AG04450 (cell line): Measurements from ENCODE around the gene KCNJ11. TPM values are rescaled to one million over a fixed set of nuclear protein-coding genes. Genes with fewer than 3 reads are reported as not detected.
"Not testable (repeated sequence)": the region's sequence is repeated elsewhere in the genome, so short reads cannot be mapped to it uniquely, and the experiment has no call there.

Experiments
- CTCF ChIA-PET: fragments of 300-600, 350-600 bp; formaldehyde crosslinking; extraction: SDS; loops from one replicate; lab custom pipeline; 2022; ENCODE audit warnings: antibody characterized with exemption, inconsistent platforms; lab: Charles Lee
- POLR2A ChIA-PET: fragments of 350-600 bp; formaldehyde crosslinking; extraction: SDS; loops from one replicate; lab custom pipeline; 2021; ENCODE audit warnings: antibody characterized with exemption, inconsistent platforms; lab: Yijun Ruan, JAX
- DNase-seq: peaks from one replicate; pipeline ENCODE4 v3.0.0-alpha.2; 2011; ENCODE audit warnings: low read depth, low spot score
- H3K27ac ChIP-seq: one replicate; pipeline ENCODE4 v1.5.1; 2012; ENCODE audit warnings: low read depth, low read length, control low read depth
- H3K27me3 ChIP-seq: one replicate; pipeline ENCODE4 v1.6.0; 2012; ENCODE audit warnings: low read length; ENCODE audit not compliant: control insufficient read depth, insufficient read depth
- H3K4me3 ChIP-seq: 2 replicates; pipeline ENCODE4 v1.5.1; 2011; ENCODE audit warnings: mild to moderate bottlenecking, low read depth, low read length, control low read depth
- H3K9me3 ChIP-seq: 2 replicates; pipeline ENCODE4 v1.5.1; 2012; ENCODE audit warnings: low read length; ENCODE audit not compliant: control insufficient read depth, insufficient read depth
- CTCF ChIP-seq: IDR thresholded peaks from 2 replicates; pipeline ENCODE4 v1.5.1; 2011; ENCODE audit warnings: low read depth, low read length, control low read depth, inconsistent platforms
- polyA plus RNA-seq: library from polyadenylated mRNA; depleted of rRNA; stranded (reverse); fragments of >200 nt; gene quantifications from 2 replicates; pipeline ENCODE4 v1.2.3, GENCODE V29; 2011

The KCNJ11 gene
- polyA plus RNA-seq, 1 experiment: not detected

- POLR2A ChIA-PET: no interaction called here
- Histone ChIP-seq H3K27ac (no peak overlapping the region), H3K27me3 (peaks cover 18% of the 10 kb centered on the region), H3K4me3 (no peak overlapping the region), H3K9me3 (no peaks in the 10 kb centered on the region; the same call in 1 of the 2 replicates)
- TF ChIP-seq CTCF: no peak
- CTCF ChIA-PET: interaction anchor here (1.5 kb wide), 1 partner anchor 97 kb away, joined by 4 read pairs; no protein-coding TSS in a partner anchor
- no peak for DNase-seq
These were observed 42.2 kb upstream of the KCNJ11 start for GRCh38 chr11:17430616-17431015.

GRCh38 chr11:17428925-17429324 is 40.5 kb upstream of the KCNJ11 start:
- ChIA-PET CTCF (interaction anchor here (1.0 to 1.1 kb wide), 2 partner anchors 75 to 199 kb away, joined by 3 read pairs; no protein-coding TSS in a partner anchor), POLR2A (no interaction called here)
- Histone ChIP-seq H3K27ac (no peak overlapping the region), H3K27me3 (peaks cover 18% of the 10 kb centered on the region), H3K4me3 (no peak overlapping the region), H3K9me3 (no peaks in the 10 kb centered on the region; the same call in 1 of the 2 replicates)
- DNase-seq: no peak
- TF ChIP-seq CTCF: no peak

- no peak for DNase-seq
- H3K27me3 ChIP-seq: peaks cover 18% of the 10 kb centered on the region
- H3K27ac ChIP-seq: no peak overlapping the region
- no peak overlapping the region for H3K4me3 ChIP-seq
- ChIA-PET CTCF (no interaction called here), POLR2A (no interaction called here)
- H3K9me3 ChIP-seq: no peaks in the 10 kb centered on the region; the same call in 1 of the 2 replicates
- no peak for TF ChIP-seq CTCF
These were observed 39.8 kb upstream of the KCNJ11 start for GRCh38 chr11:17428261-17428660.

- CTCF ChIA-PET, H3K9me3 ChIP-seq, DNase-seq, POLR2A ChIA-PET, H3K4me3 ChIP-seq, H3K27ac ChIP-seq: not testable (repeated sequence)
- H3K27me3 ChIP-seq: peaks cover 19% of the 10 kb centered on the region
These were observed 37.8 kb upstream of the KCNJ11 start for GRCh38 chr11:17426233-17426632.

GRCh38 chr11:17423533-17424310 is 35.3 kb upstream of the KCNJ11 start:
- H3K4me3 ChIP-seq: no peak overlapping the region
- H3K27me3 ChIP-seq: peaks cover 28% of the 10 kb centered on the region
- H3K9me3 ChIP-seq: no peaks in the 10 kb centered on the region
- no peak overlapping the region for H3K27ac ChIP-seq
- ChIA-PET CTCF (no interaction called here), POLR2A (no interaction called here)
- no peak for DNase-seq
- TF ChIP-seq CTCF: no peak
